MM.1S (cell line): Measurements from ENCODE around the gene BFSP1.
A peak's percentile ranks its signal among the peaks of the same experiment; 100 is the strongest.

Source experiments
- DNase-seq: peaks from one replicate; pipeline ENCODE4 v3.0.0-alpha.2; 2015
- H2AFZ ChIP-seq: fragments of 300-600 bp; sonication (generic); 2 replicates; pipeline ENCODE4 v1.6.0; 2016; ENCODE audit warnings: antibody characterized with exemption, low read length
- H3F3A ChIP-seq: fragments of 300-600 bp; sonication (generic); 2 replicates; pipeline ENCODE4 v1.6.1; 2016; ENCODE audit warnings: mild to moderate bottlenecking, antibody characterized with exemption, low read length, moderate library complexity, mixed read lengths; ENCODE audit not compliant: insufficient read depth
- H3K27ac ChIP-seq: fragments of 300-600 bp; sonication (generic); 2 replicates; pipeline ENCODE4 v1.5.1; 2016; ENCODE audit warnings: mild to moderate bottlenecking, low read length
- H3K27me3 ChIP-seq: fragments of 300-600 bp; sonication (generic); replicated peaks from 2 replicates; pipeline ENCODE4 v1.6.0; 2016; ENCODE audit warnings: low read length; ENCODE audit not compliant: insufficient read depth
- H3K36me3 ChIP-seq: fragments of 300-600 bp; sonication (generic); replicated peaks from 2 replicates; pipeline ENCODE4 v1.6.1; 2016; ENCODE audit warnings: mild to moderate bottlenecking, low read length, mixed read lengths; ENCODE audit not compliant: insufficient read depth
- H3K4me1 ChIP-seq: fragments of 300-600 bp; sonication (generic); 2 replicates; pipeline ENCODE4 v1.6.1; 2016; ENCODE audit warnings: low read length, mixed read lengths
- H3K4me2 ChIP-seq: fragments of 300-600 bp; sonication (generic); 2 replicates; pipeline ENCODE4 v1.6.0; 2016; ENCODE audit warnings: low read depth, low read length
- H3K4me3 ChIP-seq: fragments of 300-600 bp; sonication (generic); 2 replicates; pipeline ENCODE4 v1.5.1; 2016; ENCODE audit warnings: low read length, mixed read lengths
- H3K79me2 ChIP-seq: fragments of 300-600 bp; sonication (generic); 2 replicates; pipeline ENCODE4 v1.6.1; 2016; ENCODE audit warnings: mixed run types, low read length, mixed read lengths
- H3K9ac ChIP-seq: fragments of 300-600 bp; sonication (generic); 2 replicates; pipeline ENCODE4 v1.6.1; 2016; ENCODE audit warnings: low read length, mixed read lengths
- H3K9me2 ChIP-seq: fragments of 300-600 bp; sonication (generic); replicated peaks from 2 replicates; pipeline ENCODE4 v1.6.1; 2016; ENCODE audit warnings: mild to moderate bottlenecking, low read length, mixed read lengths; ENCODE audit not compliant: insufficient read depth
- H3K9me3 ChIP-seq: fragments of 300-600 bp; sonication (generic); replicated peaks from 2 replicates; pipeline ENCODE4 v1.6.1; 2016; ENCODE audit warnings: mild to moderate bottlenecking, low read length, mixed read lengths; ENCODE audit not compliant: insufficient read depth
- H4K20me1 ChIP-seq: fragments of 300-600 bp; sonication (generic); 2 replicates; pipeline ENCODE4 v1.6.1; 2016; ENCODE audit warnings: mild to moderate bottlenecking, low read length, moderate library complexity, mixed read lengths; ENCODE audit not compliant: insufficient read depth
- EZH2 ChIP-seq: fragments of 300-600 bp; sonication (generic); optimal IDR thresholded peaks from 2 replicates; pipeline ENCODE3; 2017; ENCODE audit warnings: low read depth, mild to moderate bottlenecking, antibody characterized with exemption, low read length, mixed read lengths
- EZH2phosphoT487 ChIP-seq: fragments of 300-600 bp; sonication (generic); IDR thresholded peaks from 2 replicates; pipeline ENCODE4 v1.6.1; 2018; ENCODE audit warnings: antibody characterized with exemption, low read length
- TF ChIP-seq, protein P1 (sequence below): fragments of 300-600 bp; sonication (generic); IDR thresholded peaks from 2 replicates; pipeline ENCODE4 v1.5.1; 2016; ENCODE audit warnings: antibody characterized with exemption, low read length, mixed read lengths

The BFSP1 gene

DNA sequence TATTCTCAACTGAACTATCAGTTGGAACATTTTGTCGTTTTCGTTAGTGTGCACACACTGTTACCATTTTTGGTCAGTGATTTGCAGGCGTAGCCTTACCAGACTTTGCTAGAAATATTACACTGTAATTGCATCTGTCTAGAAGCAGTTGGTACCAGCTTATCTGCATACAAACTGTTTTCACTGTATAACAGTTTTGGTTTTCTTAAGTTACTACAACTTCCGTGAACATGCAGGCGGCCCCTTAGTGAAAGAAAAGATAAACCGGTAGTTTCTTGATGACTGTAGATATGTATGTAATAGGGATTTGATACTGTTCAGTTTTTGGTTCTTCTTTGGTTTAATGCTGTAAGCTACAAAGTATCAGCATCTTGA is 40.0 kb upstream of the BFSP1 start:
- H3K4me1 ChIP-seq = peaks cover 10% of the 10 kb centered on the region
- 0 out of 2 replicates have a peak, but pooled peaks cover 6% of the 10 kb centered on the region for H3F3A ChIP-seq
- no peaks in the 10 kb centered on the region for H3K9me2 ChIP-seq
- peak overlapping the region; percentile 97 for H3K4me3 ChIP-seq
- no peaks in the 10 kb centered on the region for H3K9me3 ChIP-seq
- H3K36me3 ChIP-seq = no peaks in the 10 kb centered on the region; the same call in 1 of the 2 replicates
- no peaks in the 10 kb centered on the region for H3K27me3 ChIP-seq
- DNase-seq = peak; percentile 30
- TF ChIP-seq EZH2phosphoT487 (no peak), EZH2 (no peak)
- TF ChIP-seq, protein P1, sequence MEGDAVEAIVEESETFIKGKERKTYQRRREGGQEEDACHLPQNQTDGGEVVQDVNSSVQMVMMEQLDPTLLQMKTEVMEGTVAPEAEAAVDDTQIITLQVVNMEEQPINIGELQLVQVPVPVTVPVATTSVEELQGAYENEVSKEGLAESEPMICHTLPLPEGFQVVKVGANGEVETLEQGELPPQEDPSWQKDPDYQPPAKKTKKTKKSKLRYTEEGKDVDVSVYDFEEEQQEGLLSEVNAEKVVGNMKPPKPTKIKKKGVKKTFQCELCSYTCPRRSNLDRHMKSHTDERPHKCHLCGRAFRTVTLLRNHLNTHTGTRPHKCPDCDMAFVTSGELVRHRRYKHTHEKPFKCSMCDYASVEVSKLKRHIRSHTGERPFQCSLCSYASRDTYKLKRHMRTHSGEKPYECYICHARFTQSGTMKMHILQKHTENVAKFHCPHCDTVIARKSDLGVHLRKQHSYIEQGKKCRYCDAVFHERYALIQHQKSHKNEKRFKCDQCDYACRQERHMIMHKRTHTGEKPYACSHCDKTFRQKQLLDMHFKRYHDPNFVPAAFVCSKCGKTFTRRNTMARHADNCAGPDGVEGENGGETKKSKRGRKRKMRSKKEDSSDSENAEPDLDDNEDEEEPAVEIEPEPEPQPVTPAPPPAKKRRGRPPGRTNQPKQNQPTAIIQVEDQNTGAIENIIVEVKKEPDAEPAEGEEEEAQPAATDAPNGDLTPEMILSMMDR = no peak
- no peak overlapping the region for H2AFZ ChIP-seq
- H4K20me1 ChIP-seq = no peaks in the 10 kb centered on the region
- peak overlapping the region; percentile 89 for H3K4me2 ChIP-seq
- peaks cover 59% of the 10 kb centered on the region for H3K79me2 ChIP-seq
- no peak overlapping the region; the same call in 1 of the 2 replicates for H3K27ac ChIP-seq
- H3K9ac ChIP-seq = peak overlapping the region; percentile 85; the same call in 1 of the 2 replicates

DNA sequence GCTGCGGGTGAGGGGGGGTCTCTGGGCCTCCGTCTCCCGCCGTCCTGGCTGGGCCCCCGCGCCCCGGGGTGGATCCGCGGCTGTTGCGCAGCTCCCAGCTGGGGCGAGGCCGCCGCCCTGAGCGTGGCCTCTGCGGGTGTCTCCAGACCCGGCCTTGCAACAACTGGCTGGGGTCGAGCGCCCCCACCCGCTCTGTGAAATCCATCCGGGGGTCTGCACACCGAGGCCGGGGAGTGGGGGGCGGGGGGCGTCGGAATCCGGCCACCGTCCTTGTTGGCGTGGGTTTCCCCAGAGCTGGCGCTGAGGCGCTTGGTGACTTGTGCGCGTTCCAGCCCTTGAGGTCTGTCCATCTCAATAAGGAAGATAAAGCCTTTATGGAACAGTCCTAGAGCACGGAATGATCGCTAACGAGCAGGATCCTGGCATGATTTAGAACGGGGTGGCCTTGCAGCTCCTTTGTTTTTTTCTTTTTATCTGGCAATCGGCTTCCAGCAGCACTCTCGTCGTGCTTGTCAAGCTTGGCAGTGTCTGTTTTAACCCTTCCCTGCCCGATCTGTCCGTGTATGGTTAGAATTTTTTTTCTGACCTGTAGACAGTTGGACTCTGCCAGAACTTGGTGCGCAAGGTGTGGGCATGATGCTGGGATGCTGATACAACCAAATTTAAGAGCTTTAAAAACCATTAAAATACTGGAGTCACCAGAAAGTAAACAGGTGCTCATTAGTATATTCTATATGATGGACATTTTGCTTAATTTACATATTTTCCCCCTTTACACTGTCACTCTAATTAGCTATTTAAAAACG is 39.4 kb upstream of the BFSP1 start:
- H3K4me2 ChIP-seq = peak overlapping the region; percentile 89
- no peaks in the 10 kb centered on the region; the same call in 1 of the 2 replicates for H3K36me3 ChIP-seq
- H3K9me3 ChIP-seq = no peaks in the 10 kb centered on the region
- peak overlapping the region; percentile 97 for H3K4me3 ChIP-seq
- H3K4me1 ChIP-seq = peaks cover 10% of the 10 kb centered on the region
- peak overlapping the region; percentile 85 for H3K9ac ChIP-seq
- DNase-seq = peak; percentile 37
- no peaks in the 10 kb centered on the region for H3K9me2 ChIP-seq
- H3K27ac ChIP-seq = peak overlapping the region; percentile 34; the same call in 1 of the 2 replicates
- peak overlapping the region; percentile 88 for H2AFZ ChIP-seq
- H3K27me3 ChIP-seq = no peaks in the 10 kb centered on the region
- H3F3A ChIP-seq = 0 out of 2 replicates have a peak, but pooled peaks cover 6% of the 10 kb centered on the region
- H4K20me1 ChIP-seq = no peaks in the 10 kb centered on the region
- H3K79me2 ChIP-seq = peaks cover 53% of the 10 kb centered on the region
- no peak for TF ChIP-seq EZH2phosphoT487
- TF ChIP-seq EZH2 = no peak
- TF ChIP-seq, protein P1 = 0 out of 2 replicates have a peak, but pooled peaks have one; percentile 6

DNA sequence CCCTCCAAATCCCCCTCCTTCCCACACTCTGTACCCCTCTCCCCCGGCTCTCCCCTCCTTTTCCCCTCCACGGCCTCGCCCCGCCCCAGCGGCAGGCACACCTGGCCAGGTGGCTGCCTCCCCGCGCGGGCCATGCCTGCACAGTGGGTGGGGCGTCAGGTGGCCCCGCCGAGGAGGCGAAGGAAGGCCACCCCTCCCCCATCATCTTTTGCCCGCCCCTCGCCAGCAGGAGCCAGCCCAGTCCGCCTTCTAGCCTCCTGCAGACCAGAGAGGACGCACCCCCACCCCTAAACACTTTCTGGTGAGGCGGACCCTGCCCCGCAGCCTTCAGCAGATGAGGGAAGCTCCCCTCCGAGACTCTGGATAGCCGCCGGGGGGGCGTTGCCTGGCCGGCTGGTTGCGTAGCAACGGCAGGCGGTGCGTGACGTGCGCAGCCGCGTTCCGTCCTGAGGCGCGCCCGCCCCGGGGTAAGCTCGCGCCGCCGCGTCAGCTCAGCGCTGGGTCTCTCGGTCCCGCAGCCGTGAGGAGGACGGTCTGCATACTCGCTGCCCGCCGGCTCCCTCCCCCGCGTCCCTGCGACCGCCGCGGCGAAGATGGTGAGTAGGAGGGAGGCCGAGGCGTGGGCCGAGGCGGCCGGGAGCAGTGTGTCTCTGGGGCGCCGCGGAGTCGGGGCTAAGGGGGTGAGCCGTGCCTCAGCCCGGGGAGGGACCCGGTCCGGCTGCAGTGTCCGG is 38.6 kb upstream of the BFSP1 start, which contains the start of gene DSTN:
TSS of gene DSTN (plus strand) at position 460 of the 731 bp plus-strand sequence. CDS start at position 594, 134 bp downstream.
- peak within 1 kb of the TSS; percentile 34; the same call in 1 of the 2 replicates for H3K27ac ChIP-seq
- TF ChIP-seq EZH2 (no peak), EZH2phosphoT487 (no peak)
- TF ChIP-seq, protein P1 = no peak
- H3K9me2 ChIP-seq = no peaks in the 10 kb centered on the region
- peaks cover 10% of the 10 kb centered on the region for H3K4me1 ChIP-seq
- H3F3A ChIP-seq = 0 out of 2 replicates have a peak, but pooled peaks cover 6% of the 10 kb centered on the region
- no peaks in the 10 kb centered on the region for H3K27me3 ChIP-seq
- H3K4me2 ChIP-seq = peak within 1 kb of the TSS; percentile 89
- peak within 1 kb of the TSS; percentile 97 for H3K4me3 ChIP-seq
- H2AFZ ChIP-seq = peak within 1 kb of the TSS; percentile 88
- peaks cover 46% of the 10 kb centered on the region for H3K79me2 ChIP-seq
- peak within 1 kb of the TSS; percentile 85 for H3K9ac ChIP-seq
- H3K36me3 ChIP-seq = no peaks in the 10 kb centered on the region
- H4K20me1 ChIP-seq = no peaks in the 10 kb centered on the region
- DNase-seq = peak; percentile 93
- no peaks in the 10 kb centered on the region for H3K9me3 ChIP-seq
